Thoracic aorta (tissue), 2 donors: ENCODE data around the gene DAB2IP. TPM values are rescaled to one million over a fixed set of nuclear protein-coding genes. Genes with fewer than 3 reads are reported as not detected.

Experiments
- ATAC-seq: fragments of 150-250 bp; one replicate; pipeline ENCODE4 v1.8.0; 2017; ENCODE audit warnings: low read depth; ENCODE audit not compliant: insufficient number of reproducible peaks, low FRiP score
- DNase-seq: peaks from one replicate; pipeline ENCODE4 v3.0.0-alpha.2; 2020; ENCODE audit warnings: low spot score
- H3K27ac ChIP-seq, 2 donors: fragments of 200-600 bp; sonication (generic); 1 replicate in 1 of 2; 2 replicates in 1 of 2; pipeline ENCODE4 v1.5.1; 2016; ENCODE audit warnings: mild to moderate bottlenecking in 2 of 2, moderate library complexity in 2 of 2
- H3K27me3 ChIP-seq: fragments of 200-600 bp; sonication (generic); replicated peaks from 2 replicates; pipeline ENCODE4 v1.6.0; 2016; ENCODE audit warnings: mild to moderate bottlenecking; ENCODE audit not compliant: insufficient read depth
- H3K36me3 ChIP-seq: fragments of 200-600 bp; sonication (generic); one replicate; pipeline ENCODE4 v1.5.1; 2016
- H3K4me1 ChIP-seq, 2 donors: fragments of 200-600 bp; sonication (generic); 1 replicate in 1 of 2; 2 replicates in 1 of 2; pipeline versions ENCODE4 v1.5.1 to v1.6.0; 2016; ENCODE audit warnings: low read depth in 2 of 2, mild to moderate bottlenecking in 1 of 2; ENCODE audit not compliant: control insufficient read depth in 1 of 2
- H3K4me3 ChIP-seq: fragments of 200-600 bp; sonication (generic); 2 replicates; pipeline ENCODE4 v1.5.1; 2016; ENCODE audit warnings: mild to moderate bottlenecking
- H3K9me3 ChIP-seq: fragments of 200-600 bp; sonication (generic); 2 replicates; pipeline ENCODE4 v1.5.1; 2016
- CTCF ChIP-seq: fragments of 200-600 bp; sonication (generic); IDR thresholded peaks from one replicate; pipeline ENCODE4 v1.5.1; 2019; ENCODE audit warnings: antibody characterized with exemption
- total RNA-seq, 2 donors: library from RNA; depleted of rRNA; stranded (reverse); fragments of >200 nt; gene quantifications; one replicate each; pipeline versions ENCODE4 v1.1.0 to v1.2.3, GENCODE V29; 2016

Gene DAB2IP
- total RNA-seq, 2 donors from 2014 or later = 87.4 to 104 TPM

- ATAC-seq (no peak), DNase-seq (no peak)
- peaks cover 51 to 72% of the 10 kb centered on the region in 2 donors for H3K4me1 ChIP-seq
- peak overlapping the region in 1 of 2 donors; percentile 94 for H3K27ac ChIP-seq
- no peak for TF ChIP-seq CTCF
- H3K36me3 ChIP-seq = peaks cover 29% of the 10 kb centered on the region
- H3K4me3 ChIP-seq = no peak overlapping the region
- no peaks in the 10 kb centered on the region for H3K27me3 ChIP-seq
- H3K9me3 ChIP-seq = no peaks in the 10 kb centered on the region
Observed at GRCh38 chr9:121755581-121755980, 104.1 kb downstream of the DAB2IP start.

DNA sequence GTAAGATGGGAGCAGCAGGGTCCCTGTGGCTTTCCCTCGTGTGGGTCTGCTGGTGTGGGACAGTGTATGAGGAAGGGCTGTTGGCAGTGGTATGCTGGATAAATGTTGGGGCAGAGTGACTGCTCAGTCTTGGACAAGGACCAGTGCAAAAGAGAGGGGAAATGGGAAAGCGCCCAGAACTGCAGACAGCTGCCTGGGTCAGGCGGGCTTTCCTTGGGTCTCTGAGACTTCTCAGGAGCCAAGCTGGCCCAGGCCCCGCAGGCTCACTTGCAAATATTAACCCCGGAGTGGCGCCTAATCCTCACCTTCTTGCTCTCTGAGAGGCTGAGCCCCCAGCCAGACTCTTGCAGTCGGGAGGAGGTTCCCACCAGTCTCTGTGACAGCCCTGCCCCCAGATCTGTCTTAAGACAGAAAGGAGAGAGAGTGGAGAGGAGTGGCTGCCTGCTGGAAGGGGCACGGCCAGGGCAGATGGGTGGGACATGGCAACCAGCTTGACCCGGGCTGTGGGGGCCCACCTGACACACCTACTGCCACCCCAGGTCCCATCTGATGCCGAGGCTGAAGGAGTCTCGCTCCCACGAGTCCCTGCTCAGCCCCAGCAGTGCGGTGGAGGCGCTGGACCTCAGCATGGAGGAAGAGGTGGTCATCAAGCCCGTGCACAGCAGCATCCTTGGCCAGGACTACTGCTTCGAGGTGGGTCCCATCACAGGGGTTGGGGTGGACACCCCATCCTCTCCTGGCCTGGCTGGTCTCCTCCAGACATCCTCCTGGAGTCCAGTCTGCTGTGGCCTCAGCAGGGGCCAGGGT lies 105.2 kb downstream of the DAB2IP start:
- H3K9me3 ChIP-seq = no peaks in the 10 kb centered on the region
- peaks cover 37% of the 10 kb centered on the region for H3K36me3 ChIP-seq
- peaks cover 43 to 61% of the 10 kb centered on the region in 2 donors for H3K4me1 ChIP-seq
- no peak for DNase-seq
- no peak overlapping the region for H3K4me3 ChIP-seq
- H3K27me3 ChIP-seq = no peaks in the 10 kb centered on the region
- ATAC-seq = no peak
- TF ChIP-seq CTCF = no peak
- H3K27ac ChIP-seq = peak overlapping the region; percentile 15 to 94

- Histone ChIP-seq H3K27me3 (no peaks in the 10 kb centered on the region), H3K36me3 (peaks cover 37% of the 10 kb centered on the region), H3K4me1 (peaks cover 37 to 56% of the 10 kb centered on the region in 2 donors), H3K4me3 (no peak overlapping the region), H3K27ac (peak overlapping the region; percentile 9 to 94), H3K9me3 (no peaks in the 10 kb centered on the region)
- TF ChIP-seq CTCF = no peak
- DNase-seq (no peak), ATAC-seq (no peak)
Observed at GRCh38 chr9:121757281-121757585, 105.8 kb downstream of the DAB2IP start.

GRCh38 chr9:121758693-121759092 lies 107.3 kb downstream of the DAB2IP start:
- no peaks in the 10 kb centered on the region for H3K27me3 ChIP-seq
- no peak overlapping the region for H3K4me3 ChIP-seq
- no peak for TF ChIP-seq CTCF
- no peaks in the 10 kb centered on the region for H3K9me3 ChIP-seq
- DNase-seq = no peak
- H3K36me3 ChIP-seq = peaks cover 40% of the 10 kb centered on the region
- peaks cover 23 to 43% of the 10 kb centered on the region in 2 donors for H3K4me1 ChIP-seq
- H3K27ac ChIP-seq = no peak overlapping the region
- ATAC-seq = no peak

DNA sequence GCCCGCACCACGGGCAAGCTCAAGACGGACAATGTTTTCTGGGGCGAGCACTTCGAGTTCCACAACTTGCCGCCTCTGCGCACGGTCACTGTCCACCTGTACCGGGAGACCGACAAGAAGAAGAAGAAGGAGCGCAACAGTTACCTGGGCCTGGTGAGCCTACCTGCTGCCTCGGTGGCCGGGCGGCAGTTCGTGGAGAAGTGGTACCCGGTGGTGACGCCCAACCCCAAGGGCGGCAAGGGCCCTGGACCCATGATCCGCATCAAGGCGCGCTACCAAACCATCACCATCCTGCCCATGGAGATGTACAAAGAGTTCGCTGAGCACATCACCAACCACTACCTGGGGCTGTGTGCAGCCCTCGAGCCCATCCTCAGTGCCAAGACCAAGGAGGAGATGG lies 108.6 kb downstream of the DAB2IP start:
- ATAC-seq (no peak), DNase-seq (no peak)
- Histone ChIP-seq H3K9me3 (no peaks in the 10 kb centered on the region), H3K27me3 (no peaks in the 10 kb centered on the region), H3K36me3 (peaks cover 46% of the 10 kb centered on the region), H3K4me3 (no peak overlapping the region), H3K4me1 (peaks cover 26 to 43% of the 10 kb centered on the region in 2 donors), H3K27ac (no peak overlapping the region)
- TF ChIP-seq CTCF = no peak
